ENCODE results near the gene PSME1. TPM values are rescaled to one million over a fixed set of nuclear protein-coding genes. Genes with fewer than 3 reads are reported as not detected.

PSME1 gene
- total and polyA plus RNA-seq, 2 of the 4 experiments (the other 2 are of a cell fraction): 42.8 to 106 TPM

GRCh38 chr14:24122898-24123297 lies 13.1 kb upstream of the PSME1 start:
- Histone ChIP-seq H3K18ac (ENCODE audit: low read depth, low read length) (no peak overlapping the region), H2AK9ac (replicated peaks; ENCODE audit: low read depth, low read length, poor library complexity) (no peak overlapping the region), H4K20me1 (ENCODE audit: insufficient read depth, low read length) (no peaks in the 10 kb centered on the region), H2BK120ac (ENCODE audit: low read depth, low read length) (no peak overlapping the region), H3K9me1 (ENCODE audit: insufficient read depth, low read length) (no peaks in the 10 kb centered on the region), H3K36me3 (ENCODE audit: control insufficient read depth, insufficient read depth, low read length) (peaks cover 33% of the 10 kb centered on the region), H3K9ac (ENCODE audit: low read depth, low read length) (no peak overlapping the region), H2AFZ (replicated peaks; ENCODE audit: low read length, poor library complexity) (peak overlapping the region; percentile 41), H3K79me1 (ENCODE audit: low read depth in 1 of 2, low read length in 2 of 2) (no peaks in the 10 kb centered on the region), H4K8ac (ENCODE audit: low read depth in 2 of 2, low read length in 2 of 2) (no peak overlapping the region), H3K23ac (ENCODE audit: low read depth, low read length) (no peak overlapping the region), H4K5ac (ENCODE audit: low read depth, low read length) (no peak overlapping the region), H3K14ac (replicated peaks; ENCODE audit: low read depth, low read length) (no peak overlapping the region), H3K56ac (ENCODE audit: extremely low read depth, insufficient read depth, low read length) (no peak overlapping the region), H3K4ac (ENCODE audit: low read depth, low read length) (no peak overlapping the region), H3K9me3 (ENCODE audit: control insufficient read depth, insufficient read depth, low read length) (no peaks in the 10 kb centered on the region), H2BK15ac (ENCODE audit: low read depth, low read length) (no peak overlapping the region), H2BK20ac (ENCODE audit: low read depth, low read length) (no peak overlapping the region), H3K4me1 (ENCODE audit: control insufficient read depth, insufficient read depth, low read length) (no peaks in the 10 kb centered on the region), H2BK5ac (ENCODE audit: low read depth, low read length, poor library complexity, severe bottlenecking) (no peak overlapping the region), H4K91ac (ENCODE audit: insufficient read depth, low read depth, low read length) (no peak overlapping the region), H2AK5ac (ENCODE audit: low read depth, low read length) (no peak overlapping the region), H3K27ac (ENCODE audit: insufficient read depth, low read length) (no peak overlapping the region), H3K4me3 (ENCODE audit: insufficient read depth, low read depth, low read length) (no peak overlapping the region), H3K27me3 (ENCODE audit: control insufficient read depth, insufficient read depth, low read length) (no peaks in the 10 kb centered on the region), H3K4me2 (ENCODE audit: low read depth, low read length) (no peak overlapping the region)
- intact Hi-C loops (cut with micrococcal nuclease) (no loop called here), in situ Hi-C loops (cut with MboI; ENCODE audit: low sequenced_read_pairs) (no loop called here), dilution Hi-C loops (cut with HindIII; ENCODE audit: low sequenced_read_pairs, unreplicated experiment) (no loop called here)
- BruUV-seq (replicated peaks): no TSS peak
- CTCF ChIA-PET: no interaction called here
- 92% methylated on average over 2 of the region's 8 CpGs; no CpG with 5 or more reads in 1 of the 2 experiments for WGBS, 2 experiments (ENCODE audit: extremely low coverage in 2 of 2, insufficient read length in 1 of 2)
- no peak for TF ChIP-seq RCOR1 (IDR thresholded peaks at IDR 0.05; ENCODE audit: insufficient replicate concordance, low read length)
- no peak for TF ChIP-seq RFX5 (IDR thresholded peaks at IDR 0.05; ENCODE audit: low read depth, low read length)
- no peak for TF ChIP-seq CTCF (conservative IDR thresholded peaks at IDR 0.05; ENCODE audit: low read depth, low read length)
- TF ChIP-seq MAFK (IDR thresholded peaks at IDR 0.05; ENCODE audit: low read depth, low read length): no peak
- TF ChIP-seq CHD1 (IDR thresholded peaks at IDR 0.05; ENCODE audit: low read depth, low read length): no peak
- TF ChIP-seq POLR2A (IDR thresholded peaks at IDR 0.05; ENCODE audit: low read depth, low read length): no peak
- TF ChIP-seq FOS (IDR thresholded peaks at IDR 0.05; ENCODE audit: low read depth, low read length): no peak
- TF ChIP-seq MAZ (IDR thresholded peaks at IDR 0.05; ENCODE audit: borderline replicate concordance, low read depth, low read length): no peak
- TF ChIP-seq CEBPB (IDR thresholded peaks at IDR 0.05; ENCODE audit: low read depth, low read length): no peak
- TF ChIP-seq MXI1 (IDR thresholded peaks at IDR 0.05; ENCODE audit: borderline replicate concordance, low read depth, low read length): no peak
- no peak for TF ChIP-seq BHLHE40 (IDR thresholded peaks at IDR 0.05; ENCODE audit: low read depth, low read length)
- no peak for TF ChIP-seq RAD21 (IDR thresholded peaks at IDR 0.05; ENCODE audit: low read length)
- TF ChIP-seq SMC3 (IDR thresholded peaks at IDR 0.05; ENCODE audit: low read depth, low read length): no peak
- no peak for TF ChIP-seq ELK1 (IDR thresholded peaks at IDR 0.05; ENCODE audit: borderline replicate concordance, low read depth, low read length)
- TF ChIP-seq NFE2L2 (IDR thresholded peaks at IDR 0.05; ENCODE audit: low read depth, low read length): no peak
- ATAC-seq (ENCODE audit: low read depth) (no peak), DNase-seq (no peak)
- POLR2A ChIA-PET (ENCODE audit: unreplicated experiment): no interaction called here

Measured in IMR-90 (cell line).